ENCODE results near the gene CDX1.

GRCh38 chr5:150166037-150166649, 435 bp upstream of the CDX1 start:
- TF ChIP-seq, protein P1, sequence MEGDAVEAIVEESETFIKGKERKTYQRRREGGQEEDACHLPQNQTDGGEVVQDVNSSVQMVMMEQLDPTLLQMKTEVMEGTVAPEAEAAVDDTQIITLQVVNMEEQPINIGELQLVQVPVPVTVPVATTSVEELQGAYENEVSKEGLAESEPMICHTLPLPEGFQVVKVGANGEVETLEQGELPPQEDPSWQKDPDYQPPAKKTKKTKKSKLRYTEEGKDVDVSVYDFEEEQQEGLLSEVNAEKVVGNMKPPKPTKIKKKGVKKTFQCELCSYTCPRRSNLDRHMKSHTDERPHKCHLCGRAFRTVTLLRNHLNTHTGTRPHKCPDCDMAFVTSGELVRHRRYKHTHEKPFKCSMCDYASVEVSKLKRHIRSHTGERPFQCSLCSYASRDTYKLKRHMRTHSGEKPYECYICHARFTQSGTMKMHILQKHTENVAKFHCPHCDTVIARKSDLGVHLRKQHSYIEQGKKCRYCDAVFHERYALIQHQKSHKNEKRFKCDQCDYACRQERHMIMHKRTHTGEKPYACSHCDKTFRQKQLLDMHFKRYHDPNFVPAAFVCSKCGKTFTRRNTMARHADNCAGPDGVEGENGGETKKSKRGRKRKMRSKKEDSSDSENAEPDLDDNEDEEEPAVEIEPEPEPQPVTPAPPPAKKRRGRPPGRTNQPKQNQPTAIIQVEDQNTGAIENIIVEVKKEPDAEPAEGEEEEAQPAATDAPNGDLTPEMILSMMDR (IDR thresholded peaks at IDR 0.05): no peak
- no peak for TF ChIP-seq POLR2A (IDR thresholded peaks at IDR 0.05)
